Effector CD4-positive, alpha-beta T cell (primary cell): ENCODE results near the gene TPCN2.

Experiments
- DNase-seq: peaks from one replicate; pipeline ENCODE4 v3.0.0-alpha.2; 2020

The TPCN2 gene

DNA sequence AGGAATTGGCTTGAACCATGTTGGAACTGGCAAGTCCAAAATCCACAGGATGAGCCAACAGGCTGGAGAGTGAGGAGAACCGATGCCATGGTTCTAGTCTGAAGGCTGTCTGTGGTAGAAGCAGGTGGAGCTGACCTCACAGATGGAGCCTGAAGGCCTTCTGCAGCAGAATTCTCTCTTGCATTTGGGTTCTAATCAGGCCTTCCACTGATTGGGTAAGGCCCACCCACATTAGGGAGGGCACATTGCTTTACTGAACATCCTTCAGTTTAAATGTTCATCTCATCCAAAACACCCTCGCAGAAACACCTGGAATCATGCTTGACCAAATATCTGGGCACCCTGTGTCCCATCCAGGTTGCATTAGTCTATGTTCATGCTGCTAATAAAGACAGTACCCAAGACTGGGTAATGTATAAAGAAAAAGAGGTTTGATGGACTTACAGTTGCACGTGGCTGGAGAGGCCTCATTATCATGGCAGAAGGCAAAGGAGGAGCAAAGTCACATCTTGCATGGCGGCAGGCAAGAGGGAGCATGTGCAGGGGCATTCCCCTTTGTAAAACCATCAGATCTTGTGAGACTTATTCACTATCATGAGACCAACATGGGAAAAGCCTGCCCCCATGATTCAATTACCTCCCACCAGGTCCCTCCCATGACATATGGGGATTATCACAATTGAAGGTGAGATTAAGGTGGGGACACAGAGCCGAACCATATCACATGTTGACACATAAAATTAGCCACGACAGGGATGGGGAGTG is 122.9 kb downstream of the TPCN2 start:
- DNase-seq: no peak

DNA sequence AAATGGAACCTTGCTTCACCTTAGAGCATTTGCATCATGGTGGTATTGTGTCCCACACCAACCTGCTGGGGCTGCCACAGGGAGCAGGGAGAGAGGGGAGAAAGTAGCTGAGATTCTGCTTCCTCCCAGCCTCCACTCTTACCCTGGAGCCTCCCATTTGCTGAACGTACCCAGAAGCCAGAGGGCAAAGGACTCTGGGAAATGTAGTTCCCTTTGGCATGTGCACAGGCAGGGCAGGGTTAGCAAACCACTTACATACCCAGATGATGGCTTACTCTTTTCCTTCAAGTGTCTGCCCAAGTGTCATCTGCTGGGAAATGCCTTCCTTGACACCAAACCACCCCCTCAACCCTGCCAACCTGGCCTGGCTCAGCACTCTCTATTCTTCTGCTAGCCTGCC is 123.9 kb downstream of the TPCN2 start:
- DNase-seq: no peak

DNA sequence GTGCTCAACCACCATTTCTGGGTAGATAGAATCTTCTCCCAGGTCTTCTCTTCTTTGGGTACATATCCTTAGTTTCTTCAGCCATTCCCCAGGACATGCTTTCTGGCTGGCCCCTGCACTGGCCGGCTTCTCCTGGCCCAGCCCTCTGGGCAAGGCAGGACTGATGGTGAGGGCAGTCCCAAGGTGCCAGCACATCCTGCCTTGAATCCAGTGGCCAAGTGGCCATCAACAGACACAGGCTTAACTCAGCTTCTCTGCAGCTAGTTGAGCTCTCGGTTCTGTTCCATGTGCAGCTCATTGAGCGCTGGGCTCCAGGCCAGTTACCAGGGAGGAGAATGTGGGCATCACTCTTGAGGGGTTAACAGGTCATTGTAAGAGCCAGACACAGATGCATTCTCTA is 124.6 kb downstream of the TPCN2 start:
- no peak for DNase-seq

DNA sequence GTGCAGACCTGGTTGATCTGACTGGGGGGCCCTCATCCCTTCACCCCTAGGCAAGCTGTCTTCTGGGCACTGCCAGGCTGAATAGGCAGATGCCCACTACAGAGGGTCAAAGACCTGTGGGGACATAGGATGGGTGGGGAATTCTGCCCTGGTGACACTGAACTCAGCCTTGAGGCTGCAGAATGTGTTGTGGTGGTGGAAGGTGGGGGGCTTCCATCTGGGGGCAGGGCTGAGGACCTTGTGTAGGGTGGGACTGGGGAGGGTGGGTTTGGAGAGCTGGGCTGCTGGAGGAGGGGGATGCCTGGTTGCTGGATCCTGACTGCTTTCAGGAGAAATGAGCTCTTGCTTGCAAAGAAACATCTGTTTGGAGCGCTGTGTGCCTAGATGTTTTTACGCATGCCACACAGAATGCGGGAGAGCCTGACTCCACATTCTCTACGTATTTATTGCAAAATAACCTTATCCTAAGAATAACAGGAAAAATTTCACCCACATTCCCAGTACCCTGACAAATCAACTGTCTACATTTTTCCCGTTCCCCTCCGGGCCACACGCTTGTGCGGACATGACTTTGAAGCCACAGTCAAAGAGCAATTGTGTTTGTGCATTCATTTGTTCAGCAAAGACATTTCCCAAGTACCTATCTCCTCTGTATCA is 125.3 kb downstream of the TPCN2 start:
- DNase-seq: no peak

DNA sequence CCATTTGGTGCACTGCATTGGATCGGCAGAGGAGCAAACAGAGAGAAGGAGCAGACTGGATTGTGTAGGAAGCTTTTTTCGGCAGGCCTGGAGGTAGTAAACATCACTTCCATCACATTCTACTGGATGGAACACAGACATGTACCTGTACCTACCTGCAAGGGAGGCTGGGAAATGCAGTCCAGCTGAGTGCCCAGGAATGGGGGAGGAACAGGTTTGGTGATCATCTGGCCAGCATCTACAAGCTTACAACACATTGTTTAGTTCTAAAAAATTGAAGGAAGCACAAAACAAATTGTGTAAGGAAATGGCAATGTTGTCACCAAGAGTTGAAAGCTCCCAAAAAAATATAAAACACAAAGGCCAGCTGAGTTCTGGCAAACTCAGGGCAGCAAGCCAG is 126.1 kb downstream of the TPCN2 start:
- no peak for DNase-seq

DNA sequence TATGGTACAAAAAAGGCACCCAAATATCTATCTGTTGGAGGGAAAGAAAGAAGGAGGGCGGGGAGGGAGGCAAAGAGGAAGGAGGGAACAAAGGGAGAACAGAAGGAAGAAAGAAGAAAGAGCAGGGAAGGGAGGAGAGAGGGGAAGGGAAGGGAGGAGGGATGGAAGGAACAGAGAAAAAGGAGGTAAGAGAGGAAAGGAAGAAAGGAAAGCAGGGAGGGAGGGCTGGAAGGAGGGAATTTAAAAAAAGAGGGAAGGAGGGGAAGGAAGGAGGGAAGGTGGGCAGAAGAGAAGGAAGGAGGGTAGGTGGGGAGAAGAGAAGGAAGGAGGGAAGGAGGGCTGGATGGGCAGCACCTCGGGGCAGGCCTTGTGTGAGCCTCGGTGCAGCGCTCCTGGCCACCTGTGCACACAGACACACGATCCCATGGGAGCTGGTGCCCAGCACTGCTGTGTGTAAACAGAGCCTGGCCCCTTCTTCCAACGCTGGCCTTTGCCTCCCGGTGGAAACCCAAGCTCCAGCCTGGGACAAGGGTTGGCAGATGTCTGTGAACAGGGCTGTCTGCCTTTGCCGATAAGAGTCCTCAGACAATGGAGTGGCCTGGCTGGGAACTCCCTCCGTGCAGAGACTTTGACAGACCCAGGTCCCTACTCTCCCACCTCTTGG is 130.2 kb downstream of the TPCN2 start:
- DNase-seq: no peak

DNA sequence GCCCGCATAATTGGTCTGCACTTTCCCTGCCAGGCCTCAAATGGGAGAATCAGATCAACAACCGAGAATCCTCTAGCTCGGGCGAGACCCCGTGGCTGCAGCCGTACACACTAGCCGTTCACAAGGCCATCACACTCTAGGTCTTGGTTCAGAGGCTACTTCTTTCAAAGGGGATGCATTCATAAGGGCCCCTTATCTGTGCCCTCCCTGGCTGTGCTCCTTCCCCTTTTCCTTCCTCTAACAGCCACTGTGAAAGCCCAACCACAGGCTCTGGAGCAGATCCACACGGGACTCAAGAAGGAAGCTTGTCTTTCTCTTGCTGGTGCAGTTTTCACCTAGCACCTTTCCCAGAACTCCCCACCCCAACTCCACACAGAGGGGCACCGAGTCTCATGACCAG is 131.5 kb downstream of the TPCN2 start:
- DNase-seq: no peak

DNA sequence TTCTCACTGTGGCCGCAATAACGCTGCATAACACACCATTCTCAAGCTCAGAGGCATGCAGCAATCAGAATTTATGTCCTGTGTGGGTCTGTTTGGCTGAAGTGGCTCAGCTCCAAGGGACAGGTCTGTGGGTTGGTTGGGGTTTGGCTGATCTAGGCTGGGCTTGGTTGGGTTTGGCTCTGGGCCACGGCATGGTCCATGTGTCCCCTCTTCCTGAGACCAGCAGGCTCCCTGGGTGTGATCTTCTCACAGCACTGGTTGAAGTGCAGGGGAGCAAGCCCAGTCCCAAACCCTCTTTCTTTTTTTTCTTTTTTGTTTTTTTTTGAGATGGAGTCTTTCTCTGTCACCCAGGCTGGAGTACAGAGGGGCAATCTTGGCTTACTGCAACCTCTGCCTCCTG is 132.0 kb downstream of the TPCN2 start:
- DNase-seq: no peak

DNA sequence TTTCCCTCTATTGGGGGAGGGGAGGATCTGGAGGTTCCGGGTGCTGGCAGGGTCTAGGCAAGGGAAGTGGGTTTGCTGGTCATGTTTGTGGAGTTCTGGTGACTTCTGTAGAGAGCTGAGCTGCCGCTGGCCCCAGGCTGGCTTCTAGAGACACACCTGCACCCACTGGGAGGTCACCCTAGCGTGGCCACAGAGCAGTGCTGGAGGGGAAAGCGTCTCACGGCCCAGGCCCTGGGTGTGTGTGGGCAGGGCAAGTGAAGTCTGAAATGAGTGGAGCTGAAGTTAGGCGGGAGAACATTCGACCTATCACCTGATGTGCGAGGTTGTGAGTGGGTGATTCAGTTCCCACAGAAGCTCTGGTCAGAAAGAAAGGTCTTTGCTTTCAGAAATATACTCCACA is 134.9 kb downstream of the TPCN2 start:
- no peak for DNase-seq
